HG03039 (cell line): ENCODE measurements around the gene AEBP1.

Experiments
- ATAC-seq: cut with Tn5 transposase; IDR thresholded peaks from one replicate; pipeline ENCODE4 v1.9.1; 2021; ENCODE audit warnings: mild to moderate bottlenecking, moderate library complexity; ENCODE audit not compliant: unreplicated experiment

AEBP1 gene

DNA sequence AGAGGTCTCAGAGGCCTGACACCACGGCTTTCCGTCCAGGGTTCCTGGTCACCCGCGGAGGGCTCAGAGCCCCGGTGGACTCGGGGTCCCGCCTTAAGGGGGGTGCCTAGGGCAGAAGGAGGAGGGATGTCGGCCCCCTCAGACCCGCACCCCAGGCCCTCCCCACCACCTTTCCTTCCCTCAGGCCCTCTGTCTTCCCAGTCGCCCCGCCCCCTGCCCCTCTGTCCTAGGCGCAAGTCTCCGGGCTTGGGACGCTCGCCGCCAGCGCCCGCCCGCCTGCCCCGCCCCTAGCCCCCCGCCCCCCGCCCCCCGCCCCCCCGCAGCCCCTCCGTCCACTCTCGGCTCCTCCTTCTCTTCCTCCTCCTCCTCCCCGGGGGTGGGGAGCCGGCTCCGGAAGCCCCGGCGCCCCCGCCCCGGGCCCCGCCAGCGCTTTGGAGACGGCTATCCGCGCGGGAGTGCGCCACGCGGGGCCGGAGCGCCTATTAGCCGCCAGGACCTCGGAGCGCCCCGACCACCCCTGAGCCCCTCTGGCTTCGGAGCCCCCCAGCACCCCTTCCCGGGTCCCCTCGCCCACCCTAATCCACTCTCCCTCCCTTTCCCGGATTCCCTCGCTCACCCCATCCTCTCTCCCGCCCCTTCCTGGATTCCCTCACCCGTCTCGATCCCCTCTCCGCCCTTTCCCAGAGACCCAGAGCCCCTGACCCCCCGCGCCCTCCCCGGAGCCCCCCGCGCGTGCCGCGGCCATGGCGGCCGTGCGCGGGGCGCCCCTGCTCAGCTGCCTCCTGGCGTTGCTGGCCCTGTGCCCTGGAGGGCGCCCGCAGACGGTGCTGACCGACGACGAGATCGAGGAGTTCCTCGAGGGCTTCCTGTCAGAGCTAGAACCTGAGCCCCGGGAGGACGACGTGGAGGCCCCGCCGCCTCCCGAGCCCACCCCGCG, at the start of gene AEBP1:
AEBP1 (plus strand) TSS at position 423 of the 937 bp plus-strand sequence; CDS start at position 744, 321 bp downstream.
- no peak for ATAC-seq

DNA sequence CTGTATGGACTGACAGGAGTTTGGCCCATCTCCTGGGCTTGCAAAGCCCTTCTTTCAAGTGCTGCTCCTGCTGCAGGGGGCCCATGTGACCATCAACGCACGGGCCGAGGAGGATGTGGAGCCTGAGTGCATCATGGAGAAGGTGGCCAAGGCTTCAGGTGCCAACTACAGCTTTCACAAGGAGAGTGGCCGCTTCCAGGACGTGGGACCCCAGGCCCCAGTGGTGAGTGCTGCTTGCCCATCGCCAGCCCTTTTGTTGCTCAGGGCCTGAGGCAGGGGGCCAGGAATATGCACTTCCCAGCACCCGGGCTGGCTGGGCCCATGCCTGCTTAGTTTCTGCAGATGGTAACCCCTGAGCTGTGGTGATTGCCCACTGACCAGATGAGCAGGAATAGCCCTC, 47.5 kb upstream of the AEBP1 start:
- no peak for ATAC-seq

DNA sequence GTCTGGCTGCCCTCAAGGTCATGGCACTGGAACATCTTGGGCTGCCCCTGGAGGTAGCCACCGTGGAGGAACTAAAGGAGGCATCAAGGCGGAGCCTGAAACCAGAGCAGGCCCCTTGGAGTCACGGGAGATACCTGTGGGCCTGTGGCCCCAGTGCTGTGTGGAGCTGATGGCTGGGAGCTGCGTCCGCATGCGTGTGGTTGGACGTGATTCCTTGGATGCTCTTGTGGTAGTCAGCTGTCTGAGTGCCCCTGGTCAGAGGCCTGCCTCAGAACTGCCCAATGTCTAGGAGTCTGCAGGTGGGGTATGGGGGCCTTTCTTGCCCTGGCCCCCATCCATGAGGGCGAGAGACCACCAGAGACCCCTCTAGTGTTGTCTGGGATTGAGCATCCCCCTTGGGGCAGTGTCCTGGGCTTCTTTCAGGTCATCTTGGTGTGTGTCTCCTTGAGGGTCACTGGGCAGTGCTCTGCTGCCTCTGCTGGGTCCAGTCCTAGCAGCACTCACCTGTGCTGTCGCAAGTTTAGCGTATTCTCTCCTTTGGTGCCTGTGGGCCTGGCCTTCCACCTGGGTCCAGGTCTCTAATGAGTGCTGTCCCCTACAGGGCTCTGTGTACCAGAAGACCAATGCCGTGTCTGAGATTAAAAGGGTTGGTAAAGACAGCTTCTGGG, 46.8 kb upstream of the AEBP1 start:
- no peak for ATAC-seq

DNA sequence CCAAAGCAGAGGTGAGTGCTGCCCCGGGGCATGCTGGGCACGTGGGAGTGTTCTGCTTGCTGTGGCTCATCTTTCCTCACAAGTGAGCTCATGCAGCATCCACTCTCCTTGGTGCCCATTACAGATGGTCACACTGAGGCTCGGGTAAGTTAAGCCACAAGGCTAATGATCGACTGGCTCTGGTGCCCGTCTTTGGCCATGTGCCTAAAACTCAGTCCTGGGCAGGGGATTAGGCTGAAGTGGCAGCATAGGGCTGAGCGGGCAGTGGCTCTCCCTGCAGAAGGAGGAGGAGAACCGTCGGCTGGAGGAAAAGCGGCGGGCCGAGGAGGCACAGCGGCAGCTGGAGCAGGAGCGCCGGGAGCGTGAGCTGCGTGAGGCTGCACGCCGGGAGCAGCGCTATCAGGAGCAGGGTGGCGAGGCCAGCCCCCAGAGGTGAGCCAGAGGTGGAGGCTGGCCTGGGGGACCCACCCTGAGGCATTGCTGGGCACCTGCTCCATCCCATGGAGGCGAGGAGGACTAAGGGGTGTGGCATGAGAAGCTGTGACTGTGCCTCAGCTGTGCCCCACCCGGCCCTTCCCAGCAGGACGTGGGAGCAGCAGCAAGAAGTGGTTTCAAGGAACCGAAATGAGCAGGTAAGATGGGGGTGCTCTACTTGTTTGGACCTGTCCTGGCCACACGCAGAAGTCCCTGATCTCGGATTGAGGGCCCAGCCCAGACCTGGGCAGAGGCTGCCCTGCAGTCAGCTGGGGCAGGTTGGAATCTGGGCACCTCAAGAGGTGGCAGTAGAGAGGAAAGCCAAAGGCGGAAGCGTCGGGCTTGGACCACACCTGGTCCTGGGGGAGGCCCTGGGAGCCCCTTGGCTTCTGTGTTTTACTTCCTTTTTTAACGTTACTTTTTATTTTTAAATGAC, 46.0 kb upstream of the AEBP1 start:
- ATAC-seq, result no peak

DNA sequence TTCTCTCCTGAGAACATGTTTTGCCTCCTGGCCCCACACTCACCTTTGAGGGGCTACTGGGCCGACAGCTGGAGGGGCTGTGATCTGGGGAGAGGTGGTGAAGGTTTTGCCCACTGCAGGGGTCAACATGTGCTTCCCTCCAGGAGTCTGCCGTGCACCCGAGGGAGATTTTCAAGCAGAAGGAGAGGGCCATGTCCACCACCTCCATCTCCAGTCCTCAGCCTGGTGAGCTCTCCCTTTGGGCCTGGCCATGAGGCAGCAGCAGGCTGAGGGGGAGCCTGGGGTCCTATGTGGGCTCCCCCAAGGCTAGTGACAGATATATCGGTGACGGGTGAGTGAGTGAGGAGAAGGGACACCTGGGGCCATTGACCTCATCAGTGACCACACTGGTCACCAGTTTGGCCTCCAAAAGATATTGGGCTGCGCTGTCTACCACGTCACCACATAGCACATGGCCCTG, 45.4 kb upstream of the AEBP1 start:
- no peak for ATAC-seq

DNA sequence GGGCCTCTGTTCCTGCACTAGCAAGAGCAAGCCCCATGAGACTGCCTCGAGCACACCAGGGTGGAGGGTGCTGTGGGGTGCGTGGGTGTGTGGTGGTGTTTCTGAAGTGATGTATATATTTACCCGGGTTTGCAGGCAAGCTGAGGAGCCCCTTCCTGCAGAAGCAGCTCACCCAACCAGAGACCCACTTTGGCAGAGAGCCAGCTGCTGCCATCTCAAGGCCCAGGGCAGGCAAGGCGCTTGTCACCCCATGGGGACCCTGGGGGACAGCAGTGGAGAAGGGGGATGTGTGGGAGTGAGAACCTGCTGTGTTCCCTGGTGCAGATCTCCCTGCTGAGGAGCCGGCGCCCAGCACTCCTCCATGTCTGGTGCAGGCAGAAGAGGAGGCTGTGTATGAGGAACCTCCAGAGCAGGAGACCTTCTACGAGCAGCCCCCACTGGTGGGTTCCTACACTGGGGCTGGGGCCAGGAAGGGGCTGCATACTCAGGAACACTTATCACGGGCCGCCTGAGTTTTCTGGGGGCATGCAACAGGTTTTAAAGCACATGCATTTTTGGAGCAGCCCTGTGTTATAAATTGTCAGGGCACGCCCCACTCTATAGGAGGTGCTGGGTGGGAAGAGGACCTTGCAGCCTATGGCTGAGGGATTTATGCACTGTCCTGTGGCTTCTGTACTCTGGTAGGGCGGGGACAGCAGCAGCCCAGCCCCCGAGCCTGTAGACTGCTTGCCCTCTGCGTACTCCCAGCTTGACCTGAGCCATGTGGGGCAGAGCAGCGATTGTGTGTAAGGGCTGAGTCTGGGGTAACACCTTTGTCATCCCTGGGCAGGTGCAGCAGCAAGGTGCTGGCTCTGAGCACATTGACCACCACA, 44.7 kb upstream of the AEBP1 start:
- ATAC-seq, result no peak

DNA sequence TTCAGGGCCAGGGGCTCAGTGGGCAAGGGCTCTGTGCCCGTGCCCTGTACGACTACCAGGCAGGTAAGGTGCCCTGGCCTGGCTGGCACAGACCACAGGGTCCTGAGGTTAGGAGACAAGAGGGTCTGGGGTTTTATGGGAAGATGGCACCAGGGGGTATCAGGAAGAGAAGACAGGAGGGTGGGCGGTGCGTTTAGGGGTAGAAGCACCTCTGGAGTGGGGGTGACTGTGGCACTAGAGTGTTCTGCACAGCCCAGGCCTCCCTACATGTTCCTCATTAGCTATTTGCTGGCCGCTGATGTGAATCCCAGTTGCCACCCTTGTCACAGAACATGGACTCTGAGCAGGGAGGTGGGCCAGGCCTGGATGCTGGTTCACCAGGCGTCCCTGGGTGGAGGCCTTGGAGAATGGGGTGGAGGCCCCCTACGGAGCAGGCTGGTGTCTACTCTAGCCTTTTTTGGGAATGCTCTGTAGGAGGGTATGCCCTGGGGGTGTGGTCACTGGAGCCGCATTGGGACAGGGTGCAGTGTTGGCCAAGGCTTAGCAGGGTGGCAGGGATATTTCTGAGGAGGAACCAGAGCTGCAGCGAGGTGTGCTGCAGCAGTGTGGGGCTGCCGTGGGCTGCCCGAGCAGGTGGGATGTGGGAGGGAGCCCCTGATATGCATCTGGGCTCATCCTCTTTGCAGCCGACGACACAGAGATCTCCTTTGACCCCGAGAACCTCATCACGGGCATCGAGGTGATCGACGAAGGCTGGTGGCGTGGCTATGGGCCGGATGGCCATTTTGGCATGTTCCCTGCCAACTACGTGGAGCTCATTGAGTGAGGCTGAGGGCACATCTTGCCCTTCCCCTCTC, 43.8 kb upstream of the AEBP1 start:
- no peak for ATAC-seq

DNA sequence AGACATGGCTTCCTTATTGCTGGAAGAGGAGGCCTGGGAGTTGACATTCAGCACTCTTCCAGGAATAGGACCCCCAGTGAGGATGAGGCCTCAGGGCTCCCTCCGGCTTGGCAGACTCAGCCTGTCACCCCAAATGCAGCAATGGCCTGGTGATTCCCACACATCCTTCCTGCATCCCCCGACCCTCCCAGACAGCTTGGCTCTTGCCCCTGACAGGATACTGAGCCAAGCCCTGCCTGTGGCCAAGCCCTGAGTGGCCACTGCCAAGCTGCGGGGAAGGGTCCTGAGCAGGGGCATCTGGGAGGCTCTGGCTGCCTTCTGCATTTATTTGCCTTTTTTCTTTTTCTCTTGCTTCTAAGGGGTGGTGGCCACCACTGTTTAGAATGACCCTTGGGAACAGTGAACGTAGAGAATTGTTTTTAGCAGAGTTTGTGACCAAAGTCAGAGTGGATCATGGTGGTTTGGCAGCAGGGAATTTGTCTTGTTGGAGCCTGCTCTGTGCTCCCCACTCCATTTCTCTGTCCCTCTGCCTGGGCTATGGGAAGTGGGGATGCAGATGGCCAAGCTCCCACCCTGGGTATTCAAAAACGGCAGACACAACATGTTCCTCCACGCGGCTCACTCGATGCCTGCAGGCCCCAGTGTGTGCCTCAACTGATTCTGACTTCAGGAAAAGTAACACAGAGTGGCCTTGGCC, 43.0 kb upstream of the AEBP1 start:
- no peak for ATAC-seq

DNA sequence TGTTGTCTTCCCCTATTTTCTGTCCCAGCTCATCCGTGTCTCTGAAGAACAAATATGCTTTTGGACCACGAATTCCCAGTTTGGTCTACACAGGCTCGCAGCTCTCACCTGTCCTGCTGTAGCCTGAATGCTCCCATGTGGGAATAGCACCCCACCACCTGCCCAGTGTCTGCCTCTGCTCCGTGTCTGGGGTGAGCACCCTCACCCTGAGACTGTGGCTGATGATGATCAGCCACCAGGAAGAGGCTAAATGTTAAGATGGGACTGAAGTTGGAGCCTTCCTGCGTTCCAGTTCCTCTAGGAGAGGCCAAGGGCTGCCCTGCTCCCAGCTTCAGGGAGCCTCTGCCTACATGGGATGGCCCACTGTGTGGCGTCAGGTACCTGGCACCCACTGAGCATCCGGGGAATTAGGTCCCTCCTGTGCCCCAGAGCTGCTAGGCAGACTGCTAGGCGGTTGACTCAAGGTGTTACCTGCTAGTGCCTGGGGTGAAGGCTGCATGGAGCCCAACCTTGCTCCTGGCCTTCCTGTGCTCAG, 42.4 kb upstream of the AEBP1 start:
- ATAC-seq, result no peak

DNA sequence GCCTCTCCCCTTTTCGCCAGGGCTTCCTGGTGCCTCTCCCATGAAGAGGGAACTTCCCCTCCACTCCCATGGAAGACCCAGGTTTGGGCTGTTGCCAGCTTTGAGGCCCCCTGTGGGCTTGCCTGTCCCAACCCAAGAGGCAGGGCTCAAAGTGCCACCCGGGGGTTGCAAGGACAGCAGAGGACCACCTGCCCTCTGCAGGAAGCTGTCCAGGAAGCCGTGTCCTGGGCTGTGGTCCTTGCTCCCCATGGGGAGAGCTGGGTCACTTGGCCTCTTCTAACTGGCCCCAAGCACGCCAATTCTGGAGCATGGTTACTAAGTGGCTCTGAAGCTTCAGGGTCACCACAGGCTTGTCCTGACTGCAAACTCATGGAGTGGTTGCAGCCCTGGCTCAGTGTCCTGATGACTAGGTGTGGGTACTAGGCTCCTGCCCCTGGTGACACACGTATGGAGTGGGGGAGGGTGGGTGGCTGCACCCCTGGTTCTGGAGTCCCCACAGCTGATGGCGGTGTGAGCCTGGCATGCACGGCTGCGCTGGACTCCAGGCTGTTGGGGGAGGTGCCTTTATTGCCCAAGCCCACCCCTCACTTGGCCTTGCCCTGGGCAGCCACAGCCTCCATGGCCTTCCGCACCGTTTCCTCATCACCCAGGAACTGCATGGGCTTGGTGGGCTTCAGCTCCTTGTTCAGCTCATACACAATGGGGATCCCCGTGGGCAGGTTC, 41.8 kb upstream of the AEBP1 start:
- ATAC-seq, result no peak

DNA sequence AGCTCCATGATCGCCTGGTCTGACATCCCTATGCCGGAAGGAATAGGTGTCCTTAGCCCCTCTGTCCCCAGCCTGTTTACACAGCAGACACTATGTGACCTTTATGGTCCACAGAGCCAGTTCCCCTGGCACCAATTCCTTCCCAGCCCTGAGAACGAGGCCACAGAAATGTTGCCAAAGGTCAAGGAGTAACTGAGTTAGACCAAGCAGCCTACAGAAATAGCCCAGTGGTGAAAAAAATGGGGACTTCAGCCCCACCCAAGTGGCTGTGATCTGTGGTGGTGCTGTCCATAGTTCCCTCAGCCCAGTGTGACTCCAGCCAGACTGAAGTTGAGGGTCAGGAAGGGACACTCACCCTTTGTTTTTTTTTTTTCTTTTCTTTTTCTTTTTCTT, 41.2 kb upstream of the AEBP1 start:
- ATAC-seq, result no peak

DNA sequence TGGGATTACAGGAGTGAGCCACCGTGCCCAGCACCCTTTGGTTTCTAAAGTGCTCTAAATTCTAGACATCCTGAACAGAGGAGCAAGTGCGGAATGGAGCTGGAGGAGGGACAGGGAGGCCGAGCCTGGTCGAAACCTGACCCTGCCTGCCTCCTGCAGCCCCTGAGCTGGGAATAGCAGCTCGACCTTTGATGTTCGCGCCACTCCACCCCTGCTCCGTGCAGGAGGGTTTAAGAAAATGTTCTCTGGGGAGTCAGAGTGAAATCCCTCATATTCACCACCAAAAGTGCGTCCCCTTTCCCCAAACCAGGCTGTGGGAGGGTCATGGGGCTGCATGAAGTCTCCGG, 40.6 kb upstream of the AEBP1 start:
- no peak for ATAC-seq

DNA sequence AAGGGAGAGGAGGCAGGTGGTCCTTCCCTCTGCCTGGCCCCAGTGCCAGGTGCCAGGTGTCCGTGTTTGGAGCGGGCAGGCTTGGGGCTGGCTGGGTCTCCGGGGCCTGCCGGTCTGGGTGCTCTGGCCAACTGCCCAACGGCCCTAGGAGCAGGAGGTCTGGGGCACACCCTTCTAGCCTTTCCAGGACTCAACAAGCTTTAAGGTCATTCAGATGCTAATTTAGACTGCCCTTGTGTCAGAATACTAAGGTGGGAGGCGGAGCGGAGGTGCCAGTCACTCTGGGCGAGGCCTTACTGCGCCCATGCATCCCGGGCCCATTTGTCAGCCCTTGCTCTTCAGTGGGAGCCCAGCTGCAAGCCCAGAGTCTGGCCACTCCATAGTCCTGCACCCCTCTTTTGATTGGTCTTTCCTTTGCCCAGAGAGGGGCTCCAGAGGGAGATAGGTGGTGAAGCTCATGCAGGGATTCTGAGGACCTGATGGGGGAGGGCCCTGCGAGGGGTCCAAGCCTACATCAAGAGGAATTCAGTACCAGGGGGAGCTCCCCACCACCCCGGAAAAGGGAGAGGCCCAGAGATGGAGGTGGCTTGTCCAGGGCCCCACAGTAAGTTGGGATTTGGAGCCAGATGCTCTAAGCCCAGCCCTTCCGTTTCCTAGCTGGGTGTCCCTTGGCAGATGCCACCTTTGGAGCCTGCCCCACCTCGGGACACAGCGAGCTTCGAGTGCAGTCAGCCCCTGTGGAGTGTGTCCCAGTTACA, 40.1 kb upstream of the AEBP1 start:
- ATAC-seq, result no peak

DNA sequence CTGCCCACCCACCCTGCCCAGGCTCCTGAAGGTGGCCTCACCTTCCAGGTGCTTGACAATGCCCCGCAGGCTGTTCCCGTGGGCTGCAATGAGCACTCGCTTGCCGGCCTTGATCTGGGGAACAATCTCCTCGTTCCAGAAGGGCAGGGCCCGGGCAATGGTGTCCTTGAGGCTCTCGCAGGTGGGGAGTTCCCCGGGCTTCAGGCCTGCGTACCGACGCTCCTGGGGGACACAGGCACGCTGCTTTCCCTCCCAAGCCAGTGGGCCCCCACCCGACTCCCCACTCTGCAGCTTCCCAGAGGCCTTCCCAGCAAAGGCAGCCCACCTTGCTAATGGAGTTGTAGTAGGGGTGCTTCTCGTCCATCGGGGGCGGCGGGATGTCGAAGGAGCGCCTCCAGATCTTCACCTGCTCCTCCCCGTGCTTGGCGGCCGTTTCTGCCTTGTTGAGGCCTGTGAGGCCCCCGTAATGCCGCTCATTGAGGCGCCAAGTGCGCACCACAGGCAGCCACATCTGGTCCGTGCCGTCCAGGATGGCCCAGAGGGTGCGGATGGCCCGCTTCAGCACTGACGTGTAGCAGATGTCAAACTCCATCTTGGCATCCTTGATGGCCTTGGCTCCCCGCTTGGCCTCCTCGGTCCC, 39.2 kb upstream of the AEBP1 start:
- no peak for ATAC-seq

DNA sequence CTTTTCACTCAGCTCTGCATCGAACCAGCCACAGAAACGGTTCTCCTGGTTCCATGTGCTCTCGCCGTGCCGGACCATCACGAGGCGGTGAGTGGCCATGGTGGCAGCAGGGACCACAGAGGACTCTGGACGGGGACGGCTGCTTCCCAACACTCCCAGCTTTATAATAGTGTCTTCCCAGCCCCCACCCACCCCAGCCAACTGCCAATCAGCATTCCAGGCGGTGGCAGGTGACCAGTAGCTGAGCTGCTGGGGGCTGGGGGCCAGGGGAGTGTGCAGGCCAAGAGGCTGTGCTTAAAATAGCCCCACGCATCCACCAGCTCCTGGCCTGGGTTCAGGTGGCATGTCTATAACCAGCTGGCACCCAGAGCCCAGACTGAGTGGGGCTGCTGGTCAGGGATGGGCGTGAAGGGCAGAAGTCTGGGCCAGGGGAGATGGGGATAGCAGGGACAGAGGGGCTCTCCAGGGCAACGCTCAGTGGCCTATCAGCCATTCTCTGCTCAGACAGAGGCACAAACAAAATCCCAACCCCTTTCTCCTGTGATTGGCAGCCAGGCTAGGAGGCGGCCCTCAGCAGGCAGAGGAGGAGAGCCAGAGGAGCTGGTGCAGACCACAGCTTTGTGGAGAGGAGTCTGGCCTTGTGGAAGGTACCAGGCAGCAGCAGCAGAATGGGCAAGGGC, 38.6 kb upstream of the AEBP1 start, which contains the start of gene PGAM2:
PGAM2 (minus strand) TSS at position 137 of the 680 bp plus-strand sequence; CDS start at position 99, 38 bp downstream.
- no peak for ATAC-seq

DNA sequence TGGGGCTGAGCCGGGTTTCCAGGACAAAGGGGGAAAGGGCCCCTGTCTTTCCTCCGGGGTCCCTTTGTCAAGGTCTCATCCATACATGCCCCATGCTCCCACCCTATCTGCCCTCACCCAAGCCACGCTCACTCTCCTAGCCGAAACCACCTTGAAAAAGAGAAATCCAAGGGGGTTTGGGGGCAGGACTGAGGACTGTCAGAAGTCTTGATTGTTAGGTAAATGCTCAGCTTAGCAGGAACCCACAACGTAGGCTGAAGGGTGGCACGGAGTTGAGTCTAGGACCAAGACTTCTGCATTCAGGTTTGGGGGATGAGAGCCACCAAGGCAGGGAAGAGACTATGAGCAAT, 38.1 kb upstream of the AEBP1 start:
- ATAC-seq, result no peak
